CD4-positive, alpha-beta T cell treated with Interleukin-4 for 4 hours (primary cell): ENCODE results near the gene RASSF7.
"Not testable (repeated sequence)": the region's sequence is repeated elsewhere in the genome, so short reads cannot be mapped to it uniquely, and the experiment has no call there.

ENCODE experiments used
- DNase-seq: peaks from one replicate; pipeline ENCODE4 v3.0.0-alpha.2; 2020

The RASSF7 gene

GRCh38 chr11:560305-561147 is at the start of gene RASSF7, which contains the start of gene LMNTD2:
TSS of gene RASSF7 (plus strand) at chr11:560970. CDS start at chr11:561769, 799 bp downstream.
TSS of gene LMNTD2 (minus strand) at chr11:560738. CDS start at chr11:560716, 22 bp downstream.
- DNase-seq = peak; percentile 91

DNA sequence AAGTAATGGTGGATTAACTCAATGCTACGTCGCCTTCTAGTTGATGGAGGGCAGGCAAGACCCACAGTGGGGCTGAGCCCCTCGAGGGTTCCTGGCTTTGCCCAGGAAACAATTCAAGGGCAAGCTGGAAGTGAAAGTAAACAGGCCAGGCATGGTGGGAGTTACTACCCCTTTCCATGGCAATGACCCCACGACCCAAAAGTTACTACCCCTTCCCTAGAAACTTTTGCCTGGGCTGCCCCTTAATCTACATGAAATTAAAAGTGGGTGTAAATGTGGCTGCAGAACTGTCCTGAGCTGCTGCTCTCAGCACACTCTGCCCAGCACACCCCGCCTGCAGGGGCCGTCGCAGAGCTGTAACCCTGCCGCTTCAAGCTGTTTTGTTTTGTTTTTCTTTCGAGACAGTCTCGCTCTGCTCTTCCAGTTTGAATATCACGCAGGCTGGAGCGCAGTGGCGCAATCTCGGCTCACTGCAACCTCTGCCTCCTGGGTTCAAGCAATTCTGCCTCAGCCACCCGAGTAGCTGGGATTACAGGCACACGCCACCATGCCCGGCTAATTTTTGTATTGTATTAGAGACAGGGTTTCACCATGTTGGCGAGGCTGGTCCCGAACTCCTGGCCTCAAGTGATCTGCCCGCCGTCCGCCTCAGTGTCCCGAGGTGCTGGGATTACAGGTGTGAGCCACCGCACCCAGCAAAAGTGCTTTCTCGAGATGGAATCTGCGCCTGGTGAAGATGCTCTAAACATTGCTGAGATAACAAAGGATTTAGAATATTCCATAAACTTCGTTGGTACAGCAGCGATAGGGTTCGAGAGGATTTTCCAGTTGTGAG is 47.8 kb upstream of the RASSF7 start:
- DNase-seq = no peak

GRCh38 chr11:514606-515005 is 46.2 kb upstream of the RASSF7 start:
- DNase-seq = no peak

DNA sequence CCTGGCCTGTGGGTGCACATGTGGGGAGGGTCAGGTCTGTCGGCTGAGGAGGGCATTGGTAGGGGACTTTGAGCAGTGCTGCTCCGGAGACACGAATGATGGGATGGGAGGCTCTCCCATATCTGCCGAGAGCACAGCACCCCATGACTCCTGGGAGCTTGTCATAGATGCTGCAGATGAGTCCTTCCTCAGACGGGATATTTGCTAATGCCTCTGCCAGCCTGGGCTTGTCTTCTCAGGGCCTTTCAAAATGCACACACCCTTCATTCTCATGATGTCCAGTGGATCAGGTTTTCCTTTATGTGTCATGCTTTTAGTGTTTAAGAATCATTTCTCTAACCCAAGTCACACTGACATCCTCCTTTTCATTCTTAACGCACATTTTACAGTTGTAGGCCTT is 45.6 kb upstream of the RASSF7 start:
- no peak for DNase-seq

- no peak for DNase-seq
Measured at GRCh38 chr11:516400-516799, 44.4 kb upstream of the RASSF7 start.

GRCh38 chr11:516918-517685 is 43.7 kb upstream of the RASSF7 start:
- not testable (repeated sequence) for DNase-seq

- DNase-seq = peak; percentile 75
Measured at GRCh38 chr11:518463-519202, 42.1 kb upstream of the RASSF7 start.

DNA sequence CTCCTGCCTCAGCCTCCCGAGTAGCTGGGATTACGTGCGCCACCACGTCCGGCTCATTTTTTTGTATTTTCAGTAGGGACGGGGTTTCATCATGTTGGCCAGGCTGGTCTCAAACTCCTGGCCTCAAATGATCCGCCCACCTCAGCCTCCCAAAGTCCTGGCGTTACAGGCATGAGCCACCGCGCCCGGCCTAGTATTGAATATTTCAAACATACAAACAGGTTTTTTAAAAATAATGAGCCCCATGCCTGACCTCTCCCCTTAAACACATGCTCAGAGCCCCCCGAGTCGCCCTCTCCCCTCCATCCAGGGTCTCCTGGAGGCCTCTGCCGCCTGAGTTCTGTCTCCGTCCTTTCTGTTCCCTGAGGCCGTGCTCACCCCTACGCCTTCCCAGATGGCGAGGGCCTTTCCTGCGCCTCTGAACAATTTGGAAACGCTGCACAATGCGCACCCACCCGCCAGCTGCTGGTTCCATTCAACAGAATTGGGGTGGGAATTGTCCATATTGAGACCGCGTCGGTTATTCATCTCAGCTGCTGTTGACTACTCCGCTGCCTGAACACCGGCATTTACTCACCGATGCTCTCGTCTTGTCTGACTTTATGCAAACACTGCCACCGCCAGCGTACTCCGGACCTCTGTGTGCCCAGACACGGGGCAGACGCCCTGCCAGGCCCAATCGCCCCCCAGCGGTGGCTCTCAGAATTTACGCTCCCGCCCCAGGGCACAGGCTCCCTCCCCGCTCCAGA is 40.2 kb upstream of the RASSF7 start:
- DNase-seq = no peak

GRCh38 chr11:521177-521688 is 39.5 kb upstream of the RASSF7 start:
- no peak for DNase-seq

- no peak for DNase-seq
Measured at GRCh38 chr11:526192-526591, 34.6 kb upstream of the RASSF7 start.

DNA sequence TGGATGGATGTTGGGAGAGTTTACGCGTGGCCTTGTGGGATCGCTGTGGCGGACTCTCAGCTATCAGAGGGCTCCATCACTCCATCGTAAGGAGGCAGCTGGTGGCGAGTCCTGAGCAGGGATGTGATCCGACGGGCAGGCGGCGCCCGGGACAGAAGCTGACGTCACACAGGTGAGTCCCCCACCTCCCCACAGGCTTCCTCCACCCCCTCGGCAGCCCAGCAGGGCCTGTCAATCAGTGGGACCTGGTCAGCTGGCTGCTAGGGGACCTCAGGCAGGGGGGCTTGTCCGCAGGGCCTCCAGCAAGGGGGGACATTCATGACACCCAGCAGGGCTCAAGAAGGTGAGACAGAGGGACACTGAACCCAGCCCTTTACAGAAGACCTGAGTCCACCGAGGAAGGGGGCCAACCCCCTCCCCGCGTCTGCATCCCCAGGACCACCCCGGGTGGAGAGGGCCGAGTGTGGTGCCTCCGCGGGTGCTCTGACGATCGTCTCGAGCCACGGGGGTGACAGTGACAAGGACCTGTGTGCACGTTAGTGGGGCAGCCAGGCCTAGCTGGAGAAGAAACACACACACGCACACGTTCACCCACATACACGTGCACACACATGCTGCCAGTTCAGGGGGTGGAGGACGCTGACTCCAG is 32.5 kb upstream of the RASSF7 start:
- DNase-seq = no peak

- no peak for DNase-seq
Measured at GRCh38 chr11:528815-529727, 31.7 kb upstream of the RASSF7 start.

- no peak for DNase-seq
Measured at GRCh38 chr11:529728-530411, 30.9 kb upstream of the RASSF7 start.

DNA sequence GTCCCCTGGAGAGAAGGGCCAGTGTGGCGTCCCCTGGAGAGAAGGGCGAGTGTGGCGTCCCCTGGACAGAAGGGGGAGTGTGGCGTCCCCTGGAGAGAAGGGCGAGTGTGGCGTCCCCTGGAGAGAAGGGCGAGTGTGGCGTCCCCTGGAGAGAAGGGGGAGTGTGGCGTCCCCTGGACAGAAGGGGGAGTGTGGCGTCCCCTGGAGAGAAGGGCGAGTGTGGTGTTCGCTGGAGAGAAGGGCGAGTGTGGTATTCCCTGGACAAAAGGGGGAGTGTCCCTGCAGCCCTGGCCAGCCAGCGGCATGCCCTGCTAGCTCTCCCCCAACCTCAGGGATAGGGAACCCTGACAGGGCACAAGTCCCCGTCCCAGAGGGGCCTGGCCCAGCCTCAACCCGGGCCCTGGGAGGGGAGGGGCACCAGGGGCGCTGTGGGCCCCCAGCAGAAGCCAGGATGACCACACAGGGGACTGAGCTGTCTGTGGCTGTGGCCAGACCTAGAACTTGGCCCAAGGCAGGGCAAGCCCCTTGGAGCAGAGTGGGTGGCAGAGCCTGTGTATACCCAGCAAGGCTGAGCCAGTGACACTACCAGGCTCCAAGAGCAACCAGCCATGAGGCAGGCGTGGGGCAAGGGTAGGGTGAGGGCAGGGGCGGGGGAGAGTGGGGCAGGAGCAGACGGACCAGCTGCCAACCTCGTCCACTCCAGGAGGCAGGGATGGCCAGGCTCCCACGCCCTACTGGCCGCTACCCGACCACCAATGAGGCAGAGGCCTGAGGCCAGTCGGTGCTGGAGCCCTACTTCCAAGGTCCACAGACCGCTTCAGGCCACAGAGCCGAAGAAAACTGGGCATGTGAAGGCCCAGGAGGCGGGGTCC is 29.6 kb upstream of the RASSF7 start:
- no peak for DNase-seq

- no peak for DNase-seq
Measured at GRCh38 chr11:531919-532526, 28.7 kb upstream of the RASSF7 start.

DNA sequence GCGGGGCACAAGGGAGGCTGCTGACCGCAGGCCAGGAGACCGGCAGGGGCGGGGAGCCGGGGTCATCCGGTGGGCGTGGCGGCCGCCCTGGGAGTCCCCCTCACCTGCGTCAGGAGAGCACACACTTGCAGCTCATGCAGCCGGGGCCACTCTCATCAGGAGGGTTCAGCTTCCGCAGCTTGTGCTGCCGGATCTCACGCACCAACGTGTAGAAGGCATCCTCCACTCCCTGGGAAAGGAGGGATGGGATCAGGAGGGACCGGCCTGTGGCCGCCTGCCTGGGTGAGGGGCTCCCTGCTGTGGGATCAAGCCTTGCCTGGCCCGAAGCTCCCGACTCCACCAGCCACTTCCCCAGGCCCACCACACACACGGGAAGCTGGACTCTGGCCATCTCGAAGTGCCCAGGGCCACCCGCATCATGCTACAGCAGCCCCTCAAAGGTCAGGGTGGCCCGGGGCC is 28.2 kb upstream of the RASSF7 start:
- DNase-seq = no peak

GRCh38 chr11:532986-533585 is 27.7 kb upstream of the RASSF7 start:
- DNase-seq = no peak
